ENCODE results near the gene EPHA3.

GRCh38 chr3:89144080-89144479 lies 36.7 kb downstream of the EPHA3 start:
- no peak for TF ChIP-seq POLR2A (IDR thresholded peaks at IDR 0.05; ENCODE audit: extremely low read depth, insufficient read length)
- no peak for TF ChIP-seq CTCF (IDR thresholded peaks at IDR 0.05; ENCODE audit: low read depth, low read length)
